Astrocyte (in vitro differentiated cells and primary cell): ENCODE data around the gene NUP93. TPM values are rescaled to one million over a fixed set of nuclear protein-coding genes. Genes with fewer than 3 reads are reported as not detected.

ENCODE experiments used
- DNase-seq: peaks from one replicate; pipeline ENCODE4 v3.0.0-alpha.2; 2010; ENCODE audit warnings: low read depth
- FAIRE-seq: peaks from 2 replicates; lab custom pipeline; 2011; peaks lifted over from hg19 to GRCh38; lab: Jason Lieb, UNC
- H2AFZ ChIP-seq: 2 replicates; pipeline ENCODE4 v1.6.0; 2012; ENCODE audit warnings: low read depth, low read length, inconsistent platforms
- H3K27ac ChIP-seq: 2 replicates; pipeline ENCODE4 v1.5.1; 2011; ENCODE audit warnings: low read depth, low read length, inconsistent platforms
- H3K27me3 ChIP-seq: 2 replicates; pipeline ENCODE4 v1.6.0; 2011; ENCODE audit warnings: low read length, inconsistent platforms; ENCODE audit not compliant: insufficient read depth
- H3K36me3 ChIP-seq: 2 replicates; pipeline ENCODE4 v1.5.1; 2011; ENCODE audit warnings: low read length, inconsistent platforms; ENCODE audit not compliant: insufficient read depth
- H3K4me1 ChIP-seq: 2 replicates; pipeline ENCODE4 v1.5.1; 2011; ENCODE audit warnings: low read length, inconsistent platforms; ENCODE audit not compliant: insufficient read depth
- H3K4me2 ChIP-seq: 2 replicates; pipeline ENCODE4 v1.6.0; 2012; ENCODE audit warnings: low read length, inconsistent platforms
- H3K4me3 ChIP-seq: 2 replicates; pipeline ENCODE4 v1.5.1; 2011; ENCODE audit warnings: low read depth, mild to moderate bottlenecking, low read length, inconsistent platforms; ENCODE audit not compliant: insufficient read depth
- H3K79me2 ChIP-seq: 2 replicates; pipeline ENCODE4 v1.6.0; 2012; ENCODE audit warnings: mild to moderate bottlenecking, low read length, inconsistent platforms; ENCODE audit not compliant: insufficient read depth
- H3K9ac ChIP-seq: 2 replicates; pipeline ENCODE4 v1.6.0; 2012; ENCODE audit warnings: mild to moderate bottlenecking, low read length, inconsistent platforms
- H3K9me3 ChIP-seq: 2 replicates; pipeline ENCODE4 v1.5.1; 2012; ENCODE audit warnings: low read depth, mild to moderate bottlenecking, low read length, inconsistent platforms; ENCODE audit not compliant: insufficient read depth
- H4K20me1 ChIP-seq: 2 replicates; pipeline ENCODE4 v1.6.0; 2012; ENCODE audit warnings: low read length, inconsistent platforms; ENCODE audit not compliant: insufficient read depth
- H3K27ac Mint-ChIP-seq: one replicate; pipeline ENCODE4 v1.8.0; 2021; ENCODE audit warnings: mild to moderate bottlenecking, mixed read lengths; ENCODE audit not compliant: unreplicated experiment
- H3K27me3 Mint-ChIP-seq: one replicate; pipeline ENCODE4 v1.8.0; 2021; ENCODE audit warnings: low read depth, mixed read lengths; ENCODE audit not compliant: unreplicated experiment
- H3K36me3 Mint-ChIP-seq: one replicate; pipeline ENCODE4 v1.8.0; 2021; ENCODE audit warnings: low read depth, mixed read lengths; ENCODE audit not compliant: unreplicated experiment
- H3K4me1 Mint-ChIP-seq: one replicate; pipeline ENCODE4 v1.8.0; 2021; ENCODE audit warnings: low read depth, mixed read lengths; ENCODE audit not compliant: unreplicated experiment
- H3K4me3 Mint-ChIP-seq: one replicate; pipeline ENCODE4 v1.8.0; 2021; ENCODE audit warnings: mild to moderate bottlenecking, moderate library complexity, mixed read lengths; ENCODE audit not compliant: unreplicated experiment
- H3K9me3 Mint-ChIP-seq: one replicate; pipeline ENCODE4 v1.8.0; 2021; ENCODE audit warnings: mild to moderate bottlenecking, mixed read lengths; ENCODE audit not compliant: unreplicated experiment
- EZH2 ChIP-seq: IDR thresholded peaks from 2 replicates; pipeline ENCODE4 v1.6.1; 2012; ENCODE audit warnings: mild to moderate bottlenecking, low read length, inconsistent platforms; ENCODE audit not compliant: insufficient read depth
- total RNA-seq: library from RNA; stranded (reverse); gene quantifications from 2 replicates; pipeline ENCODE4 v1.2.1, GENCODE V29; 2021
- TF ChIP-seq, protein P1 (sequence below): IDR thresholded peaks from 2 replicates; pipeline ENCODE4 v1.5.1; 2011; ENCODE audit warnings: low read depth, mild to moderate bottlenecking, inconsistent platforms, low read length, moderate library complexity; ENCODE audit not compliant: insufficient read depth

The NUP93 gene
- total RNA-seq, 1 donor from 2014 or later = 89.3 TPM

DNA sequence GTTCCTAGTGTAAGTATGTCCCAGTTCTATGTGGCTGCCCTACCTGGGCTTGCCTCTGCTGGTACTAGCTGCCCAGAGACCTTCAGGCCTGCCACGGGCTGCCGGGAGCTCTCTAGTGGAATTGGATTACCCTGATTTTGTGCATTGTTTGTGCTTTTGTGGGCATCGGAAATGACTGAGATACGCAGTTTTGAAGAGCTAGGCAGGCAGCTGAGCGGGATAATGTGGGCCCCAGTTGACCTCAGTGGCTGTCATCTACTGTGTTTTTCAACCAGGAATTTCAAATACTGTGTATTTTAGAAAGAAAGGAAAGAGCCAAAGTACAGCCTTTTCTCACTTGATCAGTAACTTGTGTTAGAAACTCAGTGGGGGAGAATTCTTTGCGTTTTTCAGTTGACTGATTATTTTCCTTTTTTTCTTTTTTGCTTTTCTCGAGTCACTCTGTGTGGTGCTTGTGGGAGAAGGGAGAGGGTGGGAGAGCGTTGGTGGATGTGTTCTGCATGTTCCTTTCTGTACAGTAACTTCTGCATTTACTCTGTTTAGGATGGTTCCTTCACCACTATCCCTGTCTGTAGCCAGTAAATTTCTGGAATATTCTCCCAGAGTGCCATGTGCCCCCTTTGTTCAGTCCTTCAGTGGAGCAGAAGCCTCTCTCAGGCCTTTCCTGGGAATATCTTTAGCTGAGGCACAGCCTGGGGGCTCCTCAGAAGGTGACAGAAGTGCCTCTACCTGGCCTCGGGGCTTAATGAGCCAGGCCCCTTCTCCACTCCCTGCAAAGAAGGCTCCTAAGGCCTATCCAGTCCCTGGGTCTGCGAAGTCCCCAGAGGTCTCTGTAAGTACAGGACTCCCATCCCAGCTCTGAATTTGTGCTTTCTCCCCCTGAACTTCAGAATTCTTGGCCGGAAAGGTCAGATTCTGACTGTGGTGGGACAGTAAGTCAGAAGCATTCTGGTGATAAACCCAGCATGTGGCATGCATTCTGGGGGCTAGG, 120.1 kb downstream of the NUP93 start:
- no peak for FAIRE-seq
- peaks cover 6% of the 10 kb centered on the region for H3K36me3 ChIP-seq
- peaks cover 2% of the 10 kb centered on the region for H3K27me3 Mint-ChIP-seq
- H3K4me2 ChIP-seq = peak overlapping the region; percentile 57
- TF ChIP-seq, protein P1, sequence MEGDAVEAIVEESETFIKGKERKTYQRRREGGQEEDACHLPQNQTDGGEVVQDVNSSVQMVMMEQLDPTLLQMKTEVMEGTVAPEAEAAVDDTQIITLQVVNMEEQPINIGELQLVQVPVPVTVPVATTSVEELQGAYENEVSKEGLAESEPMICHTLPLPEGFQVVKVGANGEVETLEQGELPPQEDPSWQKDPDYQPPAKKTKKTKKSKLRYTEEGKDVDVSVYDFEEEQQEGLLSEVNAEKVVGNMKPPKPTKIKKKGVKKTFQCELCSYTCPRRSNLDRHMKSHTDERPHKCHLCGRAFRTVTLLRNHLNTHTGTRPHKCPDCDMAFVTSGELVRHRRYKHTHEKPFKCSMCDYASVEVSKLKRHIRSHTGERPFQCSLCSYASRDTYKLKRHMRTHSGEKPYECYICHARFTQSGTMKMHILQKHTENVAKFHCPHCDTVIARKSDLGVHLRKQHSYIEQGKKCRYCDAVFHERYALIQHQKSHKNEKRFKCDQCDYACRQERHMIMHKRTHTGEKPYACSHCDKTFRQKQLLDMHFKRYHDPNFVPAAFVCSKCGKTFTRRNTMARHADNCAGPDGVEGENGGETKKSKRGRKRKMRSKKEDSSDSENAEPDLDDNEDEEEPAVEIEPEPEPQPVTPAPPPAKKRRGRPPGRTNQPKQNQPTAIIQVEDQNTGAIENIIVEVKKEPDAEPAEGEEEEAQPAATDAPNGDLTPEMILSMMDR = no peak
- TF ChIP-seq EZH2 = no peak
- peaks cover 38% of the 10 kb centered on the region for H3K4me1 Mint-ChIP-seq
- peak overlapping the region; percentile 31 for H2AFZ ChIP-seq
- peak overlapping the region; percentile 82 for H3K27ac ChIP-seq
- H3K9me3 Mint-ChIP-seq = no peaks in the 10 kb centered on the region
- no peaks in the 10 kb centered on the region for H3K9me3 ChIP-seq
- no peaks in the 10 kb centered on the region for H3K27me3 ChIP-seq
- peak; percentile 64 for DNase-seq
- peaks cover 5% of the 10 kb centered on the region for H3K36me3 Mint-ChIP-seq
- H4K20me1 ChIP-seq = no peaks in the 10 kb centered on the region
- H3K4me3 ChIP-seq = no peak overlapping the region
- H3K4me1 ChIP-seq = peaks cover 41% of the 10 kb centered on the region
- H3K4me3 Mint-ChIP-seq = peak overlapping the region; percentile 58
- H3K79me2 ChIP-seq = no peaks in the 10 kb centered on the region
- H3K27ac Mint-ChIP-seq = peak overlapping the region; percentile 79
- peak overlapping the region; percentile 67 for H3K9ac ChIP-seq

DNA sequence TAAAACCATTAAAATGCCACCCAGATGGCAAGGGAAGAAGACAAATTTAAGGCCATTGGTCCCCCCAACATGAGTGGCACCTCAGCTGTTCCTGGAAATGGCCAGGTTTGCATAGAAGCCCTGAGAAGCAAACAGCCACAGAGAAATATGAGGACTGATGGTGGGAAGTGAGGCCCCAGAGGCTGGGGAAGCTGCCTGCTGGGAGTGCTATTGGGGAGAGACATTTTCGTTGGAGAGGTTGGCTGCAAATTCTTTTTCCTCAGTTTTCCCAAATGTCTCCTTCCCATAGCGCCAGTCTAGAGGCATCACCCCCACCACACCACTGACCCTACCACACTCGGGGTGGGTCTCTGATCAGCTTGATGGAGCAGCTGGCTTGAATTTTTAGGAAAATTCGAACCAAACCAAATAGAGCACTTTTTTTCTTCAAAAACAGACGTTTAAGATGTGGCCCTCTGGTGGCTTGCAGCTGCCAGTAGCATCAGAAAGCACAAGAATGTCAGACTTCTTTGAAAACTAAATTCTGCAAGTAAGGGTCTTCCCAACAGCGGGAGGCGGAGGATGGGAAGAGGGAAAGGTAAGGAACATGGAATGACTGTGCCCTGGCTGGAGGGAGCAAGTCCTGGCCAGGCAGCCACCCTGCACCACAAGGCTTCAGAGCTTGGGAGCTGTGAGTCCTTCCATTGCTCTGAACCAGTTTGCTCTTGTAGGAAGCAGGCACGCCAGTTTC, 121.9 kb downstream of the NUP93 start:
- Histone ChIP-seq H3K27me3 (no peaks in the 10 kb centered on the region), H3K27ac (no peak overlapping the region), H2AFZ (no peak overlapping the region), H3K36me3 (no peaks in the 10 kb centered on the region), H3K9ac (no peak overlapping the region), H3K4me3 (no peak overlapping the region), H3K79me2 (no peaks in the 10 kb centered on the region), H3K4me1 (peaks cover 41% of the 10 kb centered on the region), H3K9me3 (no peaks in the 10 kb centered on the region), H4K20me1 (no peaks in the 10 kb centered on the region), H3K4me2 (no peak overlapping the region)
- Mint-ChIP-seq H3K36me3 (no peaks in the 10 kb centered on the region), H3K27ac (no peak overlapping the region), H3K27me3 (peaks cover 7% of the 10 kb centered on the region), H3K9me3 (peaks cover 1% of the 10 kb centered on the region), H3K4me1 (peaks cover 38% of the 10 kb centered on the region), H3K4me3 (peak overlapping the region; percentile 28)
- FAIRE-seq = no peak
- no peak for DNase-seq
- TF ChIP-seq, protein P1 = peak; percentile 58
- no peak for TF ChIP-seq EZH2
